Endothelial cell (in vitro differentiated cells): ENCODE results near the gene KCNJ5. TPM values are rescaled to one million over a fixed set of nuclear protein-coding genes. Genes with fewer than 3 reads are reported as not detected.

Experiments used
- DNase-seq: peaks from one replicate; pipeline ENCODE4 v3.0.0; 2021; ENCODE audit warnings: low spot score
- H3K27ac Mint-ChIP-seq: one replicate; pipeline ENCODE4 v1.8.0; 2021; ENCODE audit warnings: mixed read lengths, inconsistent platforms; ENCODE audit not compliant: unreplicated experiment
- H3K27me3 Mint-ChIP-seq: one replicate; pipeline ENCODE4 v1.8.0; 2021; ENCODE audit warnings: mild to moderate bottlenecking, moderate library complexity, mixed read lengths, inconsistent platforms; ENCODE audit not compliant: unreplicated experiment
- H3K36me3 Mint-ChIP-seq: one replicate; pipeline ENCODE4 v1.8.0; 2021; ENCODE audit warnings: mild to moderate bottlenecking, low read depth, mixed read lengths, inconsistent platforms; ENCODE audit not compliant: unreplicated experiment
- H3K4me1 Mint-ChIP-seq: one replicate; pipeline ENCODE4 v1.8.0; 2021; ENCODE audit warnings: mild to moderate bottlenecking, mixed read lengths, inconsistent platforms; ENCODE audit not compliant: unreplicated experiment
- H3K4me3 Mint-ChIP-seq: one replicate; pipeline ENCODE4 v1.8.0; 2021; ENCODE audit warnings: mild to moderate bottlenecking, mixed read lengths, inconsistent platforms; ENCODE audit not compliant: unreplicated experiment
- H3K9me3 Mint-ChIP-seq: one replicate; pipeline ENCODE4 v1.8.0; 2021; ENCODE audit warnings: mixed read lengths, inconsistent platforms; ENCODE audit not compliant: unreplicated experiment
- total RNA-seq: library from RNA; stranded (reverse); fragmentation: NEBNext Ultra II Directional; extraction: Animal tissue kit (Norgen Biotek cat#: 25700); gene quantifications from one replicate; pipeline ENCODE4 v1.2.1, GENCODE V29; 2021; ENCODE audit not compliant: unreplicated experiment
- TF ChIP-seq, protein P1 (sequence below): fragments of 200-600 bp; sonication (generic); IDR thresholded peaks from one replicate; pipeline ENCODE4 v1.5.0; 2021; ENCODE audit warnings: antibody characterized with exemption; ENCODE audit not compliant: unreplicated experiment

Gene KCNJ5
- total RNA-seq, 1 donor from 2014 or later: 0.05 TPM

DNA sequence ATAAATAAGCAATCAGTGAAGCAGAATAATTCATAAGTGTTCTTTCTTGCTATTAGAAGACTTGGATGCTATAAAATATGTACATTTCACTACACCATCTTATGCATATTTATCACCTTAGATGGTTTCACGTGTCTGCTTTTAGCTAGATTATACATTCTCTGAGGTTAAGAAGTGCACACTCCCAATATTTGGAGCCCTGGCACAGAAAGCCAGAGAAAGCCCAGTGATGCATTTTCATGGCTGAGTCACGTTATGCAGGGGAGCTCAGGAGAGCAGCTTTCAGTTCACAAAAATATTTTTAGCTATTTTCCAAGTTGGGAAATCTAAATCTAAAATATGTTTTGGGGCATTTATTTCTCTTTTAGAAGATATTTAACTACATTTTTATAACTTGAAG lies 56.6 kb downstream of the KCNJ5 start:
- H3K27ac Mint-ChIP-seq: no peak overlapping the region
- H3K27me3 Mint-ChIP-seq: peaks cover 3% of the 10 kb centered on the region
- no peaks in the 10 kb centered on the region for H3K9me3 Mint-ChIP-seq
- no peaks in the 10 kb centered on the region for H3K4me1 Mint-ChIP-seq
- H3K4me3 Mint-ChIP-seq: no peak overlapping the region
- no peaks in the 10 kb centered on the region for H3K36me3 Mint-ChIP-seq
- DNase-seq: no peak
- TF ChIP-seq, protein P1, sequence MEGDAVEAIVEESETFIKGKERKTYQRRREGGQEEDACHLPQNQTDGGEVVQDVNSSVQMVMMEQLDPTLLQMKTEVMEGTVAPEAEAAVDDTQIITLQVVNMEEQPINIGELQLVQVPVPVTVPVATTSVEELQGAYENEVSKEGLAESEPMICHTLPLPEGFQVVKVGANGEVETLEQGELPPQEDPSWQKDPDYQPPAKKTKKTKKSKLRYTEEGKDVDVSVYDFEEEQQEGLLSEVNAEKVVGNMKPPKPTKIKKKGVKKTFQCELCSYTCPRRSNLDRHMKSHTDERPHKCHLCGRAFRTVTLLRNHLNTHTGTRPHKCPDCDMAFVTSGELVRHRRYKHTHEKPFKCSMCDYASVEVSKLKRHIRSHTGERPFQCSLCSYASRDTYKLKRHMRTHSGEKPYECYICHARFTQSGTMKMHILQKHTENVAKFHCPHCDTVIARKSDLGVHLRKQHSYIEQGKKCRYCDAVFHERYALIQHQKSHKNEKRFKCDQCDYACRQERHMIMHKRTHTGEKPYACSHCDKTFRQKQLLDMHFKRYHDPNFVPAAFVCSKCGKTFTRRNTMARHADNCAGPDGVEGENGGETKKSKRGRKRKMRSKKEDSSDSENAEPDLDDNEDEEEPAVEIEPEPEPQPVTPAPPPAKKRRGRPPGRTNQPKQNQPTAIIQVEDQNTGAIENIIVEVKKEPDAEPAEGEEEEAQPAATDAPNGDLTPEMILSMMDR: no peak

DNA sequence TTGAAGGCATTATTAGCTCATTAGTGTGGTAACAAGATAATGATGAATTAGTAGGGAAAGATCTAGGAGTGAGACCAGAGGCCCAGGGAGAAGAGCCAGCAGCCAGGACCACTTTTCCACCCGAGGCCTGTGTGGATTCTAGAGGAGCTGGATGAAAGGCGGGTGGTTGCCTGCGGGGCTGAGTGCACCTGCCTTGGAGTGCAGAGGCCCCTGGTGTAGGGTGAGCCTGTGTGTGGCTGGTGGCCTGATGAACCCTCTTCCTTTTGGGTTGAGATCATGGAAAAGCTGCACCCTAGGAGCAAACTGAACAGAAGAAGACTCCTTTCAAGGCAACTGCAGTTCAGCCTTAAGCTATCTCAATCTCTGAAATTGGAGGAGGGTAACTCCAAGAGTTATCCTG lies 57.4 kb downstream of the KCNJ5 start:
- peaks cover 3% of the 10 kb centered on the region for H3K27me3 Mint-ChIP-seq
- H3K4me1 Mint-ChIP-seq: peaks cover under 1% of the 10 kb centered on the region
- DNase-seq: peak; percentile 25
- H3K27ac Mint-ChIP-seq: no peak overlapping the region
- TF ChIP-seq, protein P1: no peak
- no peaks in the 10 kb centered on the region for H3K36me3 Mint-ChIP-seq
- H3K4me3 Mint-ChIP-seq: no peak overlapping the region
- no peaks in the 10 kb centered on the region for H3K9me3 Mint-ChIP-seq

DNA sequence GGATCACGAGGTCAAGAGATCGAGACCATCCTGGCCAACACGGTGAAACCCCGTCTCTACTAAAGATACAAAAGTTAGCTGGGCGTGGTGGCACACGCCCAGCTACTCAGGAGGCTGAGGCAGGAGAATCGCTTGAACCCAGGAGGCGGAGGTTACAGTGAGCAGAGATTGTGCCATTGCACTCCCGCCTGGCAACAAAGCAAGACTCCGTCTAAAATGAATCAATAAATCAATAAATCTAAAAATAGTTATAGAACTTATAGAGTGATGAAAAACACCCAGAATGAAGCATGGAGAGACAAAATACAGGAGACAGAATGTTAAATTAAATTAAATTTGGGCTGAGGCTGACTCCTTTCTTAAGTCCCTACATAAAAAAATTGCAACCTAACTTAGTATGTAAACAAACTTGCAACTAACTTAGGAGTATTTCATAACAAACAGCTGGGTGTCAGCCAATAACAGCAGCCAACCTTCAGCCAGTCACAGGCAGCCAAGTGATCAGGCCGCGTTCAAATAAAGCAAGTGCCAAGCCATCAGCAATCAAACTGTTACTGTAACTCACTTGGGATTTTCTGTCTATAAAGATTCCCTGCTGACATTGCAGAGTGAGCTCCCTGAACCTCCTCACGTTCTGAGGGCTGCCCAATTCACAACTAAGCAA lies 58.8 kb downstream of the KCNJ5 start:
- no peak overlapping the region for H3K27ac Mint-ChIP-seq
- no peak overlapping the region for H3K4me3 Mint-ChIP-seq
- peaks cover 1% of the 10 kb centered on the region for H3K27me3 Mint-ChIP-seq
- TF ChIP-seq, protein P1: no peak
- no peaks in the 10 kb centered on the region for H3K36me3 Mint-ChIP-seq
- peaks cover 10% of the 10 kb centered on the region for H3K4me1 Mint-ChIP-seq
- DNase-seq: no peak
- H3K9me3 Mint-ChIP-seq: no peaks in the 10 kb centered on the region

DNA sequence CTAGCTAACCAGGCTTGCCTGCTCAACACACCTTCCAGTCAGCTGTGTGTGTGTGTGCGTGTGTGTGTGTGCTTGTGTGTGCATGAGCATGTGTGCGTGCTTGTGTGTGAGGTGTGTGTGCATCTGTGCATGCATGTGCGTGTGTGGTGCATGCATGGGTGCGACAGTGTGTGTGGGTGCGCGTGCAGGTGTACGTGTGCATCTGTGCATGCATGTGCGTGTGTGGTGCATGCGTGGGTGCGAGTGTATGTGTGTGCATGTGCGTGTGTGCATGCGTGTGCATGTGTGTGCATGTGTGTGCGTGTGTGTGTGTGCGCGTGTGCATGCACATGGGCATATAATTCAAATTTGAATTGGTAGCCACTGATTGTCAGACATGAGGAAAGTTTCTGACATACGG lies 62.0 kb downstream of the KCNJ5 start:
- no peak overlapping the region for H3K27ac Mint-ChIP-seq
- no peak for DNase-seq
- no peaks in the 10 kb centered on the region for H3K27me3 Mint-ChIP-seq
- TF ChIP-seq, protein P1: no peak
- no peaks in the 10 kb centered on the region for H3K9me3 Mint-ChIP-seq
- H3K4me1 Mint-ChIP-seq: peaks cover 16% of the 10 kb centered on the region
- H3K4me3 Mint-ChIP-seq: no peak overlapping the region
- no peaks in the 10 kb centered on the region for H3K36me3 Mint-ChIP-seq

DNA sequence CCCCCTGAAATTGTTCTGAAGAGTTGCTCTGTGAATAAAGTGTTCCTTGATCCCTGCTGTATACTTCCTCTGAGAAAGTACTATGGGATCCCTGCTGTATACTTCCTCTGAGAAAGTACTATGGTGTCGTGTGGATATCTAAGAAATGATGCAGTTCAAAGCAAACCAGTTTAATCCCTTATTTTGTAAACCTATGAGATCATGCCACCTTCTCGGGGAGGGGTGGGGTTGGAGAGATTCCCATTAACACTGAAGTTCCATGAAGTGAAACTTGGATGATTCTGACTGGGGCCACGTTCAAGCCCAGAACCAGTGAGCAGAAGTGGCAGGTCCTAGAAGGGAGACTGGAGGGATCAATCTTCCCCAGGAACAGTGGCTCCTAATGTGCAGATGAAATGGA lies 64.5 kb downstream of the KCNJ5 start:
- TF ChIP-seq, protein P1: no peak
- DNase-seq: no peak
- H3K27ac Mint-ChIP-seq: no peak overlapping the region
- no peaks in the 10 kb centered on the region for H3K27me3 Mint-ChIP-seq
- H3K4me1 Mint-ChIP-seq: peaks cover 16% of the 10 kb centered on the region
- H3K36me3 Mint-ChIP-seq: no peaks in the 10 kb centered on the region
- H3K9me3 Mint-ChIP-seq: no peaks in the 10 kb centered on the region
- no peak overlapping the region for H3K4me3 Mint-ChIP-seq
